Thyroid gland (tissue), 4 donors: ENCODE data around the gene FGF19.

Source experiments
- POLR2A ChIP-seq, 2 donors: fragments of 450-650 bp; IDR thresholded peaks; one replicate each; pipeline ENCODE4 v1.6.1; 2017; ENCODE audit warnings: antibody characterized with exemption in 2 of 2, mild to moderate bottlenecking in 2 of 2, moderate library complexity in 1 of 2
- TF ChIP-seq, protein P1 (sequence below), 6 experiments: fragments of 200-600 bp in 3 of 6; fragments of 450-650 bp in 3 of 6; sonication (generic) in 3 of 6; IDR thresholded peaks; one replicate each; pipeline ENCODE4 v1.5.1; 2016 to 2019; ENCODE audit warnings: antibody characterized with exemption in 6 of 6, mild to moderate bottlenecking in 2 of 6, inconsistent platforms in 1 of 6, moderate library complexity in 1 of 6

DNA sequence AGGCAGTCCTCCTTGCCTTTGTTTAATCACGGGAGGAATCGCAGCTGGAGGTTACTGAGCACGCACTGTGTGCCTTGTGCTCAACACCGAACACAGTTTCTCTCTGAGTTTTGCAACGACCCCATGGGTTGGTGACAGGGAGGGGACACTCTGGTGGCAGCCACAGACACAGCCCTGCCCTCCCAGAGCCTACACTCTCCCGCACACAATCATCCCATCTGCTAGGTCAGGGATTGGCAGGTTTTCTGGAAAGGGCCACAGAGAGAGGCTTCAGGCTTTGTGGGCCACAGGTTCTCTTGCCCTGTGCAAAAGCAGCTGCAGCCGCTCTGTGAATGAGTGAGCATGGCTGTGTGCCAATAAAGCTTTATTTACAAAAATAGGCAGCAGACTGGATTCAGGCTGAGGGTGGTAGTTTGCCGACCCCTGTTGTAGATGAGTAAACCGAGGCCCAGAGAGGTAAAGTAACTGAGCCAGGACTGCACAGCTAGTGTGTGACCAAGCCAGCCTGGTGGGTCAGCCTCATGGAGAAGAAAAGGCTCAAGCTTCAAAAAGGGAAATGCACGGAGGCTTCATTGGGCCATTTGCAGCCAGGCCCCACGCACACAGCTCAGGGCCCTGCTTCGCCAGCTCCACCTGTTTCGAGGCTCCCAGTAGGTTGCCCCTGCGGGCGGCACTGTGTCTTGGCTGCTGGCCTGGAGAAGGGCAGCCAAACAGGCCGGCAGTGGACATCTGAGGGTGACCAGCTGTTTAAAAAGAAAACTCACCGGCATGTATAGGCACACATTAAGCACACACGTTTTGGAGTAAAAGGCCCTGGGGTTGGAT lies 45.0 kb downstream of the FGF19 start:
- TF ChIP-seq, protein P1, sequence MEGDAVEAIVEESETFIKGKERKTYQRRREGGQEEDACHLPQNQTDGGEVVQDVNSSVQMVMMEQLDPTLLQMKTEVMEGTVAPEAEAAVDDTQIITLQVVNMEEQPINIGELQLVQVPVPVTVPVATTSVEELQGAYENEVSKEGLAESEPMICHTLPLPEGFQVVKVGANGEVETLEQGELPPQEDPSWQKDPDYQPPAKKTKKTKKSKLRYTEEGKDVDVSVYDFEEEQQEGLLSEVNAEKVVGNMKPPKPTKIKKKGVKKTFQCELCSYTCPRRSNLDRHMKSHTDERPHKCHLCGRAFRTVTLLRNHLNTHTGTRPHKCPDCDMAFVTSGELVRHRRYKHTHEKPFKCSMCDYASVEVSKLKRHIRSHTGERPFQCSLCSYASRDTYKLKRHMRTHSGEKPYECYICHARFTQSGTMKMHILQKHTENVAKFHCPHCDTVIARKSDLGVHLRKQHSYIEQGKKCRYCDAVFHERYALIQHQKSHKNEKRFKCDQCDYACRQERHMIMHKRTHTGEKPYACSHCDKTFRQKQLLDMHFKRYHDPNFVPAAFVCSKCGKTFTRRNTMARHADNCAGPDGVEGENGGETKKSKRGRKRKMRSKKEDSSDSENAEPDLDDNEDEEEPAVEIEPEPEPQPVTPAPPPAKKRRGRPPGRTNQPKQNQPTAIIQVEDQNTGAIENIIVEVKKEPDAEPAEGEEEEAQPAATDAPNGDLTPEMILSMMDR (IDR thresholded peaks at IDR 0.05) = no peak
- TF ChIP-seq POLR2A (IDR thresholded peaks at IDR 0.05) = no peak
